Measurements from ENCODE around the gene CNOT6L. TPM values are rescaled to one million over a fixed set of nuclear protein-coding genes. Genes with fewer than 3 reads are reported as not detected.

Gene CNOT6L
- total and polyA plus RNA-seq, 2 of the 13 experiments (the other 11 are each of a cell fraction or from before 2014, with no cell fraction given): 7.9 to 13.5 TPM

- H3K27me3 ChIP-seq (ENCODE audit: control insufficient read depth in 1 of 2, insufficient read depth in 2 of 2, low read length in 2 of 2): no peaks in the 10 kb centered on the region; a peak in 1 of 5 replicates
- ChIA-PET POLR2A (interaction anchor here (0.6 to 2.8 kb wide), 6 partner anchors 12 to 183 kb away, joined by 3 to 44 read pairs (median 4); partner anchors contain the start of gene MRPL1), CTCF (ENCODE audit: low intra/inter-chr PET ratio, low total read pairs) (no interaction called here)
- peak overlapping the region; percentile 90 for H3K4me2 ChIP-seq (ENCODE audit: low read depth, low read length)
- H3K79me2 ChIP-seq (ENCODE audit: insufficient read depth, low read length): peaks cover 46% of the 10 kb centered on the region
- peaks cover 34% of the 10 kb centered on the region for H3K4me1 ChIP-seq (ENCODE audit: insufficient read depth, low read length)
- H3K36me3 ChIP-seq (replicated peaks in 1 of 2; ENCODE audit: control insufficient read depth in 1 of 2, insufficient read depth in 2 of 2, low read length in 2 of 2): no peaks in the 10 kb centered on the region
- TF ChIP-seq SOX5 (CRISPR knock-in tag; IDR thresholded peaks at IDR 0.05; ENCODE audit: borderline replicate concordance): no peak
- TF ChIP-seq ZC3H13 (CRISPR knock-in tag; IDR thresholded peaks at IDR 0.05): peak; percentile 62; the same call in 1 of the 2 replicates
- 0 out of 2 replicates have a peak, but pooled peaks have one; percentile 16 for TF ChIP-seq CCDC6 (CRISPR knock-in tag; IDR thresholded peaks at IDR 0.05)
- TF ChIP-seq NAIF1 (CRISPR knock-in tag; IDR thresholded peaks at IDR 0.05; ENCODE audit: borderline replicate concordance): peak; percentile 9; the same call in 1 of the 2 replicates
- 0 out of 2 replicates have a peak, but pooled peaks have one; percentile 29 for TF ChIP-seq TMF1 (CRISPR knock-in tag; IDR thresholded peaks at IDR 0.05; ENCODE audit: low read depth)
- under 1% methylated on average over 13 of the region's 66 CpGs for WGBS (ENCODE audit: low lambda C conversion rate)
- H3K9ac ChIP-seq (ENCODE audit: insufficient read depth, low read depth, low read length): peak overlapping the region; percentile 95
- ATAC-seq (peak; percentile 0; the same call in 1 of the 3 replicates), FAIRE-seq (no peak), DNase-seq (ENCODE audit: low spot score) (no peak)
- intact Hi-C loops (cut with micrococcal nuclease; ENCODE audit: unreplicated experiment): loop anchor here (5.0 kb wide), 1 partner anchor 63 kb away; no protein-coding TSS in a partner anchor
- in situ Hi-C loops (cut with HindIII; ENCODE audit: extremely low pct_ligation_motif_present, low pct_unique_long_range_greater_than_20kb): loop anchor here (5.0 kb wide), 1 partner anchor 43 kb away; the partner anchor contains the start of gene MRPL1
- H2AFZ ChIP-seq (ENCODE audit: low read length): no peak overlapping the region
- no peaks in the 10 kb centered on the region for H3K9me3 ChIP-seq (ENCODE audit: low read length)
- H4K20me1 ChIP-seq (ENCODE audit: insufficient read depth, low read length): no peaks in the 10 kb centered on the region; the same call in 1 of the 2 replicates
- H3K4me3 ChIP-seq (replicated peaks in 1 of 3; ENCODE audit: insufficient read depth in 1 of 3, low read depth in 2 of 3, low read length in 3 of 3): peak overlapping the region; percentile 94 to 100 (median 99)
- BruUV-seq (replicated peaks): no TSS peak
- peak overlapping the region; percentile 93 for H3K27ac ChIP-seq (ENCODE audit: extremely low read length, insufficient read depth, low read length)
Observed at GRCh38 chr4:77819404-77819842, 255 bp upstream of the CNOT6L start.

- 3% methylated on average over 13 of the region's 13 CpGs for WGBS (ENCODE audit: low lambda C conversion rate)
- Histone ChIP-seq H3K27ac (ENCODE audit: extremely low read length, insufficient read depth, low read length) (peak overlapping the region; percentile 93), H3K9me3 (ENCODE audit: low read length) (no peaks in the 10 kb centered on the region), H4K20me1 (ENCODE audit: insufficient read depth, low read length) (no peaks in the 10 kb centered on the region; the same call in 1 of the 2 replicates), H3K27me3 (ENCODE audit: control insufficient read depth in 1 of 2, insufficient read depth in 2 of 2, low read length in 2 of 2) (no peaks in the 10 kb centered on the region; a peak in 1 of 5 replicates), H2AFZ (ENCODE audit: low read length) (no peak overlapping the region), H3K36me3 (replicated peaks in 1 of 2; ENCODE audit: control insufficient read depth in 1 of 2, insufficient read depth in 2 of 2, low read length in 2 of 2) (no peaks in the 10 kb centered on the region), H3K4me2 (ENCODE audit: low read depth, low read length) (peak overlapping the region; percentile 86), H3K9ac (ENCODE audit: insufficient read depth, low read depth, low read length) (peak overlapping the region; percentile 95), H3K4me3 (replicated peaks in 1 of 3; ENCODE audit: insufficient read depth in 1 of 3, low read depth in 2 of 3, low read length in 3 of 3) (peak overlapping the region; percentile 94 to 100 (median 99)), H3K4me1 (ENCODE audit: insufficient read depth, low read length) (peaks cover 36% of the 10 kb centered on the region), H3K79me2 (ENCODE audit: insufficient read depth, low read length) (peaks cover 59% of the 10 kb centered on the region)
- intact Hi-C loops (cut with micrococcal nuclease; ENCODE audit: unreplicated experiment) (loop anchor here (5.0 kb wide), 1 partner anchor 64 kb away; no protein-coding TSS in a partner anchor), in situ Hi-C loops (cut with HindIII; ENCODE audit: extremely low pct_ligation_motif_present, low pct_unique_long_range_greater_than_20kb) (loop anchor here (5.0 kb wide), 1 partner anchor 44 kb away; the partner anchor contains the start of gene MRPL1)
- ATAC-seq (peak; percentile 82), FAIRE-seq (peak; percentile 89), DNase-seq (ENCODE audit: low spot score) (peak; percentile 85)
- CTCF ChIA-PET (ENCODE audit: low intra/inter-chr PET ratio, low total read pairs): no interaction called here
- POLR2A ChIA-PET: interaction anchor here (1.3 to 2.8 kb wide), 6 partner anchors 9 to 319 kb away, joined by 3 to 44 read pairs (median 4); partner anchors contain the start of gene MRPL1
- BruUV-seq (replicated peaks): TSS peak; percentile 83
- TF ChIP-seq ELF1 (CRISPR knock-in tag; IDR thresholded peaks at IDR 0.05): peak; percentile 10; the same call in 1 of the 2 replicates
- TF ChIP-seq ZNF605 (CRISPR knock-in tag; IDR thresholded peaks at IDR 0.05): no peak
- no peak for TF ChIP-seq ZIK1 (CRISPR knock-in tag; IDR thresholded peaks at IDR 0.05; ENCODE audit: borderline replicate concordance, low read depth)
- no peak for TF ChIP-seq MATR3 (CRISPR knock-in tag; IDR thresholded peaks at IDR 0.05)
- TF ChIP-seq FOXA3 (CRISPR knock-in tag; IDR thresholded peaks at IDR 0.05): peak; percentile 65
- no peak for TF ChIP-seq CAMTA2 (CRISPR knock-in tag; IDR thresholded peaks at IDR 0.05; ENCODE audit: borderline replicate concordance)
- TF ChIP-seq PCBP2 (optimal IDR thresholded peaks at IDR 0.05; ENCODE audit: low read depth, low read length, poor library complexity, severe bottlenecking): no peak
- no peak for TF ChIP-seq ARHGAP35 (CRISPR knock-in tag; IDR thresholded peaks at IDR 0.05; ENCODE audit: borderline replicate concordance)
- no peak for TF ChIP-seq IRX3 (CRISPR knock-in tag; IDR thresholded peaks at IDR 0.05; ENCODE audit: borderline replicate concordance, low read depth)
- TF ChIP-seq RFX1 (IDR thresholded peaks at IDR 0.05): no peak
- TF ChIP-seq ZNF18 (CRISPR knock-in tag; IDR thresholded peaks at IDR 0.05; ENCODE audit: insufficient replicate concordance): no peak
- TF ChIP-seq ETV5 (CRISPR knock-in tag; IDR thresholded peaks at IDR 0.05; ENCODE audit: borderline replicate concordance): no peak; the same call in 1 of the 2 replicates
Observed at GRCh38 chr4:77818073-77818601, 1.0 kb downstream of the CNOT6L start.
